NOMO-1 treated with DMSO at 0.1 percent for 48 hours (cell line): ENCODE data around the gene CLSTN1.
"Not testable (repeated sequence)": the region's sequence is repeated elsewhere in the genome, so short reads cannot be mapped to it uniquely, and the experiment has no call there.

Source experiments
- DNase-seq: peaks from one replicate; lab custom pipeline; 2025; ENCODE audit not compliant: unreplicated experiment; lab: John Stamatoyannopoulos, UW

Gene CLSTN1

GRCh38 chr1:9717193-9718005 is 106.4 kb downstream of the CLSTN1 start:
- DNase-seq: peak; percentile 33

GRCh38 chr1:9716404-9717192 is 107.2 kb downstream of the CLSTN1 start:
- no peak for DNase-seq

GRCh38 chr1:9715536-9716226 is 108.1 kb downstream of the CLSTN1 start:
- DNase-seq: no peak

GRCh38 chr1:9714257-9714718 is 109.5 kb downstream of the CLSTN1 start:
- DNase-seq: no peak

GRCh38 chr1:9712767-9713166 is 111.0 kb downstream of the CLSTN1 start:
- not testable (repeated sequence) for DNase-seq

- DNase-seq: no peak
These were observed 112.2 kb downstream of the CLSTN1 start for GRCh38 chr1:9711466-9712020.

- DNase-seq: no peak
These were observed 113.7 kb downstream of the CLSTN1 start for GRCh38 chr1:9710037-9710436.

- DNase-seq: no peak
These were observed 117.6 kb downstream of the CLSTN1 start for GRCh38 chr1:9706178-9706577.

- no peak for DNase-seq
These were observed 118.2 kb downstream of the CLSTN1 start for GRCh38 chr1:9705337-9706093.

- DNase-seq: no peak
These were observed 120.1 kb downstream of the CLSTN1 start for GRCh38 chr1:9703681-9704080.

GRCh38 chr1:9703165-9703509 is 120.6 kb downstream of the CLSTN1 start:
- DNase-seq: no peak

GRCh38 chr1:9701665-9702064 is 122.1 kb downstream of the CLSTN1 start:
- DNase-seq: no peak

- no peak for DNase-seq
These were observed 123.4 kb downstream of the CLSTN1 start for GRCh38 chr1:9700340-9700739.

GRCh38 chr1:9699361-9699760 is 124.4 kb downstream of the CLSTN1 start:
- DNase-seq: no peak

- no peak for DNase-seq
These were observed 127.0 kb downstream of the CLSTN1 start for GRCh38 chr1:9696793-9697192.

- DNase-seq: no peak
These were observed 132.1 kb downstream of the CLSTN1 start for GRCh38 chr1:9691691-9692090.

GRCh38 chr1:9691108-9691445 is 132.7 kb downstream of the CLSTN1 start:
- no peak for DNase-seq

- DNase-seq: no peak
These were observed 133.2 kb downstream of the CLSTN1 start for GRCh38 chr1:9690440-9691107.

- DNase-seq: no peak
These were observed 133.8 kb downstream of the CLSTN1 start for GRCh38 chr1:9689971-9690381.

GRCh38 chr1:9689011-9689706 is 134.6 kb downstream of the CLSTN1 start:
- DNase-seq: no peak
